Breast epithelium (tissue), 3 donors: ENCODE data around the gene COL4A2.

Experiments used
- POLR2A ChIP-seq: fragments of 450-650 bp; IDR thresholded peaks from one replicate; pipeline ENCODE4 v1.6.1; 2016; ENCODE audit warnings: antibody characterized with exemption, mild to moderate bottlenecking, moderate library complexity
- POLR2AphosphoS5 ChIP-seq, 3 donors: sonication (generic); formaldehyde crosslinking; IDR thresholded peaks; one replicate each; pipeline ENCODE4 v1.6.1; 2017; ENCODE audit warnings: antibody characterized with exemption in 3 of 3
- TF ChIP-seq, protein P1 (sequence below), 3 donors: fragments of 450-650 bp; IDR thresholded peaks; one replicate each; pipeline ENCODE4 v1.5.1; 2016 to 2017; ENCODE audit warnings: antibody characterized with exemption in 3 of 3, mild to moderate bottlenecking in 3 of 3, moderate library complexity in 3 of 3

GRCh38 chr13:110410000-110410399 is 102.9 kb downstream of the COL4A2 start:
- TF ChIP-seq, protein P1, sequence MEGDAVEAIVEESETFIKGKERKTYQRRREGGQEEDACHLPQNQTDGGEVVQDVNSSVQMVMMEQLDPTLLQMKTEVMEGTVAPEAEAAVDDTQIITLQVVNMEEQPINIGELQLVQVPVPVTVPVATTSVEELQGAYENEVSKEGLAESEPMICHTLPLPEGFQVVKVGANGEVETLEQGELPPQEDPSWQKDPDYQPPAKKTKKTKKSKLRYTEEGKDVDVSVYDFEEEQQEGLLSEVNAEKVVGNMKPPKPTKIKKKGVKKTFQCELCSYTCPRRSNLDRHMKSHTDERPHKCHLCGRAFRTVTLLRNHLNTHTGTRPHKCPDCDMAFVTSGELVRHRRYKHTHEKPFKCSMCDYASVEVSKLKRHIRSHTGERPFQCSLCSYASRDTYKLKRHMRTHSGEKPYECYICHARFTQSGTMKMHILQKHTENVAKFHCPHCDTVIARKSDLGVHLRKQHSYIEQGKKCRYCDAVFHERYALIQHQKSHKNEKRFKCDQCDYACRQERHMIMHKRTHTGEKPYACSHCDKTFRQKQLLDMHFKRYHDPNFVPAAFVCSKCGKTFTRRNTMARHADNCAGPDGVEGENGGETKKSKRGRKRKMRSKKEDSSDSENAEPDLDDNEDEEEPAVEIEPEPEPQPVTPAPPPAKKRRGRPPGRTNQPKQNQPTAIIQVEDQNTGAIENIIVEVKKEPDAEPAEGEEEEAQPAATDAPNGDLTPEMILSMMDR (IDR thresholded peaks at IDR 0.05) = no peak
- TF ChIP-seq POLR2A (no peak), POLR2AphosphoS5 (IDR thresholded peaks at IDR 0.05) (no peak)
